GM10248 (cell line): ENCODE data around the gene FLII.
A peak's percentile ranks its signal among the peaks of the same experiment; 100 is the strongest.

ENCODE experiments used
- CTCF ChIA-PET: fragments of 300-600 bp; sonication (Branson Sonifier 250); formaldehyde crosslinking; extraction: SDS; loops from one replicate; lab custom pipeline; 2021; ENCODE audit warnings: antibody characterized with exemption; lab: Yijun Ruan, JAX
- POLR2A ChIA-PET: fragments of 350-650 bp; sonication (Branson Sonifier 250); formaldehyde crosslinking; extraction: SDS; loops from one replicate; lab custom pipeline; 2020; ENCODE audit warnings: antibody characterized with exemption; lab: Yijun Ruan, JAX
- DNase-seq: peaks from one replicate; pipeline ENCODE4 v3.0.0; 2012; ENCODE audit errors: extremely low spot score
- CTCF ChIP-seq: IDR thresholded peaks from 2 replicates; pipeline ENCODE4 v1.5.1; 2012; ENCODE audit warnings: mild to moderate bottlenecking, low read depth; ENCODE audit errors: extremely low read depth, missing control alignments, control extremely low read depth

The FLII gene

DNA sequence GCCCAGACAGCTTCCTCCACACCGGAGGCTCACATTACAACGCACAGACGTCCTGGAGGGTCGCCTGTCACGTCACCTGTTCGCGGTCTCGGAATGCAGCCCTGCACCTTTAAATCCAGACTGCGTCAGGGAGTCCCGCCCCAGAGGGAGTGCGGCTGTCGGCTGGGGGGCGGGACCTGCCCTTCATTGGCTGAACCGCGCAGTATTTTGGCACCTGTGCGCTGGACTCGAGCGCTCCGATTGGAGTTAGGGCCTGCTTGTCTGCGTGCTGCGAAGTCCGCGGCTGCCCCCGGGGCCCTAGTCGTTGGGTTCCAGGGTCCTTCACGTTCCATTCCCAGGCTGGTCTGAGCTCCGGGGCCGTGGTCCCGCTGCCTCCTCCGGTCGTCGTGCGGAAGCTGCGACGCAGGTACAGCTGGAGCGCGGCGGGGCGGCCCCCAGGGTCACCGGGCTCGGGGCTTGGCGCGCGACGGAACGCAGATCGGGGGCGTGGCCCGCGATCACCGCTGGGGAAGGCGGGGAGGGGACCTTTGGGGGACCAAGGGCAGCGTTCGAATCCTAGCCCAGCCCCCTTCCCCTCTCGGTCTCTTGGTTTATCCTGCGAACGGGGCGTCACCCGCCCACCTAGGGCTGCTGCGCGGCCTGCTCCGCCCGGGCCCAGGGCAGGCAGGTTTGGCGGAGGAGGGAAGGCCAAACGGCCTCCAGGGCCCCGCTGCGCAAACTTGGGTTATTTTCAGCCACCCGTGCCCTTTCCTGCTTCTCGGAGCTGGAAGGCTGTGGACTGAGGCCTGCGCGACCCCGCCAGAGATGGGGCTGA lies 2.0 kb upstream of the FLII start, which contains the start of gene MIEF2:
MIEF2 (plus strand) TSS at position 331 of the 814 bp plus-strand sequence. CDS start 2,059 bp downstream, outside the sequence.
- TF ChIP-seq CTCF, result no peak
- peak; percentile 98 for DNase-seq
- ChIA-PET CTCF (interaction anchor here (1.1 to 6.1 kb wide), 5 partner anchors 11 to 28 kb away, joined by 3 to 27 read pairs (median 4); no protein-coding TSS in a partner anchor), POLR2A (no interaction called here)

GRCh38 chr17:18259621-18260331 lies 1.2 kb upstream of the FLII start:
- POLR2A ChIA-PET, result no interaction called here
- no peak for DNase-seq
- TF ChIP-seq CTCF, result no peak
- CTCF ChIA-PET, result interaction anchor here (1.1 to 2.0 kb wide), 5 partner anchors 12 to 42 kb away, joined by 3 to 7 read pairs (median 4); no protein-coding TSS in a partner anchor

DNA sequence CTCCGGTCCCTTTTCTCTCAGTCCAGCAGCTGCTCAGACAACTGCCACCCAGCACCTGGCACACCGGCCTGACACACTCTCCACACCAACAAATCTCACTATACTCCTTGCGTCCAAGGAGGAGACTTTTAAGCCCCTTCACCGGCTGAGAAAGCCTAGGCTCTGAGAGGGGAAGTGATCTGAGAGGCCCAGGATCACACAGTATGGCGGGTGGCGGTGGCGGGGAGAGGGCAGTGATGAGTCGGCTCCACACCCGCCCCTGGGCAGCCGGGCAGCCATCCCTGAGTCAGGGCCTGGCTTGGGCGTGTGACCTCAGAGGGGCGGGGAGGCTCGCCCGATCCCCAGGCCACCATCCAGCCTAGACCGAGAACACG lies 569 bp downstream of the FLII start:
- POLR2A ChIA-PET, result no interaction called here
- TF ChIP-seq CTCF, result no peak
- peak; percentile 73 for DNase-seq
- CTCF ChIA-PET, result interaction anchor here (1.4 to 1.7 kb wide), 2 partner anchors 15 to 34 kb away, joined by 4 read pairs; no protein-coding TSS in a partner anchor

DNA sequence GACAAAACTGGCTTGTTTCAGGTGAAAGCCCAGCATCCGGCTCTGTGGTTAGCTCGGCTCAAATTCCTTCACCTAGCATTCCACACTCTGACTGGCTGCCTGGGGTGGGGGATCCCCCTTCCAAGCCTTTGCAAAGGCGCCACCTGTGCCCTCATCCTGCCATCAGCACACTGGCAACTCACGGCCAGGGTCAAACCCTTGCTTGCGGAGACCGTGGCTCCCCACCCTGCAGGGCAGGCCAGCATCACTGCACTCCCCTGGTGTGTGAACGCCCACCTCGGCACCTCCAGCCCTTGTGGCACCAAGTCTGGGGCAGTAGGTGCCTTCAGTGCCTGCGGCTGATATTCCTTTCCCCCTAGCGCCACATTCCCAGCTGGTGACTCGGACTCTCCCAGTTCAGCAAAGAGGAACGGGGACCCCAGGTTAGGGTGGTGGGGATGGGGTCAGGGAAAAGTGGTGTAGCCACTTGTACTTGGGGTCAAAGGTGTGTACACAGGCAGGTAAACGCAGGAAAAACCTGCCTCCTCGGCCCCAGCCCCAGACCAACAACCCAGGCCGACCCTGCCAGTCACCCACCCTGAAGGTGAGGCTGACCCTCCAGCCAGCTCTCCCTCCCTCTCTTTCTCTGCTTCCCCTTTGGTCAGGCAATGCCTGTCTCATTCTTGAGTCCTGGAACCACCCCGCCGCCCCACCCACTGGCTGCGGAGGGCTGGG lies 1.1 kb downstream of the FLII start:
- DNase-seq, result peak; percentile 63
- TF ChIP-seq CTCF, result no peak
- ChIA-PET POLR2A (interaction anchor here (0.6 kb wide), 1 partner anchor 28 kb away, joined by 5 read pairs; no protein-coding TSS in a partner anchor), CTCF (interaction anchor here (1.4 to 1.7 kb wide), 3 partner anchors 10 to 34 kb away, joined by 4 to 5 read pairs (median 4); no protein-coding TSS in a partner anchor)

DNA sequence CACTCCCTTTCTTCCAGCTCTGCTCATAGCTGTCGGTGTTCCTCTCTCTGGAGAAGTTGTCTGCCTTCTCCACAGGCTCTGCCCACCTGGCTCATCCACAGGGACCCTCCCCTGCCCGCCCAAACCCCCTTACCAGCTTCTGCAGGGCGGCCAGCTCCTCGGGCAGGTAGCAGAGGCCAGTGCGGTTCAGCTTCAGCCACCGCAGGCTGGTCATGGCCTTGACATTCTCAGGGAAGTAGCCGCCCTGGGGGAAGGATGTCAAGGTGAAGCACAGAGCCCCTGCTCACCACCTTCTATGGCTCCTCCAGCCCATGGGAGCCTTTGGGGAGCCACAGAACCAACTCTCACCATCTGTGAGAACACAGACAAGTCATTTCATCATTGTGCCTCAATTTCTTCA lies 1.8 kb downstream of the FLII start:
- no peak for DNase-seq
- no peak for TF ChIP-seq CTCF
- POLR2A ChIA-PET, result interaction anchor here (0.6 kb wide), 1 partner anchor 29 kb away, joined by 5 read pairs; no protein-coding TSS in a partner anchor
- CTCF ChIA-PET, result interaction anchor here (1.4 to 2.4 kb wide), 4 partner anchors 9 to 370 kb away, joined by 4 to 8 read pairs (median 4); no protein-coding TSS in a partner anchor

DNA sequence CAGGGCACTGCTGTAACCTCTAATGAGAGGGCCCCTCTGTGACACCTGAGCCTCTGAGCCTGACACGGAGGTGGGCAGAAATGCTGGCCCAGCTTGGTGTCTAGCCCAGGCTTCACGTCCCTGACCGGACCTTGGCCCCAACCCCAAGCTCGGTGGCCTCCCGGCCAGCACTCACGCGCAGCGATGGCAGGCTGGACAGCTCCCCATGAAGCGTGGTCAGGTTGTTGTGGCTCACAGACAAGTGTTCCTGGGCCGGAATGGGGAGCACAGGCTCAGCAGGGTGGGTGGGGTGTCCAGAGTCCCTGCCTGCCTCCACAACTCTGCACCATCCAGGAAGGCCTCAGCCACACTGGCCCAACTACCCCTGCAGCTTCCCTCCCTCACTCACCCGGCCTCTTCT lies 2.2 kb downstream of the FLII start:
- ChIA-PET POLR2A (no interaction called here), CTCF (interaction anchor here (1.4 to 2.4 kb wide), 4 partner anchors 9 to 370 kb away, joined by 4 to 8 read pairs (median 4); no protein-coding TSS in a partner anchor)
- no peak for TF ChIP-seq CTCF

More for the DNA sequence above, 2.2 kb downstream of the FLII start:
- no peak for DNase-seq
